Heart left ventricle (tissue), 16 donors: Measurements from ENCODE around the gene TRIM33. TPM values are rescaled to one million over a fixed set of nuclear protein-coding genes. Genes with fewer than 3 reads are reported as not detected.

Source experiments
- ATAC-seq, 4 donors: fragments of 200-7000 bp; cut with Tn5 transposase; one replicate each; pipeline ENCODE4 v1.9.1; 2020 to 2022; ENCODE audit warnings: moderate library complexity in 4 of 4, mild to moderate bottlenecking in 3 of 4, moderate number of reproducible peaks in 1 of 4
- DNase-seq, 5 donors: peaks; one replicate each; pipeline ENCODE4 v3.0.0-alpha.2; 2020
- H3K27ac ChIP-seq, 12 donors: fragments of 200-600 bp; sonication (generic) in 4 of 12; one replicate each; pipeline versions ENCODE4 v1.5.0 to v1.8.0; 2016 to 2022; ENCODE audit warnings: mild to moderate bottlenecking in 2 of 12
- H3K27me3 ChIP-seq, 9 donors: fragments of 200-600 bp; sonication (generic) in 2 of 9; one replicate each; pipeline versions ENCODE4 v1.5.1 to v1.8.0; 2016 to 2022; ENCODE audit warnings: mild to moderate bottlenecking in 3 of 9
- H3K36me3 ChIP-seq, 9 donors: fragments of 200-600 bp; sonication (generic) in 2 of 9; one replicate each; pipeline versions ENCODE4 v1.5.0 to v1.8.0; 2018 to 2022; ENCODE audit warnings: mild to moderate bottlenecking in 2 of 9
- H3K4me1 ChIP-seq, 12 donors: fragments of 200-600 bp; sonication (generic) in 4 of 12; one replicate each; pipeline versions ENCODE4 v1.5.0 to v1.8.0; 2016 to 2022; ENCODE audit warnings: mild to moderate bottlenecking in 3 of 12
- H3K4me3 ChIP-seq, 12 donors: fragments of 200-600 bp; sonication (generic) in 4 of 12; one replicate each; pipeline versions ENCODE4 v1.5.0 to v1.8.0; 2017 to 2022; ENCODE audit warnings: mild to moderate bottlenecking in 9 of 12, moderate library complexity in 4 of 12
- H3K9me3 ChIP-seq, 12 donors: fragments of 200-600 bp; sonication (generic) in 4 of 12; one replicate each; pipeline versions ENCODE4 v1.5.0 to v1.8.0; 2016 to 2022; ENCODE audit warnings: mild to moderate bottlenecking in 1 of 12
- CTCF ChIP-seq, 12 donors: fragments of 200-600 bp; sonication (generic) in 4 of 12; IDR thresholded peaks; one replicate each; pipeline versions ENCODE4 v1.5.0 to v1.8.0; 2018 to 2022; ENCODE audit warnings: antibody characterized with exemption in 12 of 12, mild to moderate bottlenecking in 5 of 12
- POLR2A ChIP-seq, 2 donors: fragments of 450-650 bp; IDR thresholded peaks; one replicate each; pipeline ENCODE4 v1.6.1; 2017; ENCODE audit warnings: antibody characterized with exemption in 2 of 2, mild to moderate bottlenecking in 2 of 2, moderate library complexity in 2 of 2
- WGBS, 4 donors: extraction: QIAGEN DNeasy Blood & Tissue Kit in 2 of 4; methylation state at CpG; one replicate each; pipeline versions ENCODE4 v1.1.5 to v1.1.7; 2013 to 2018; 5-methylcytosine and 5-hydroxymethylcytosine counted together
- intact Hi-C, 10 donors: fragments of 100-400 bp; cut with DNase I; formaldehyde crosslinking; loops; one replicate each; pipeline versions ENCODE4 v1.11.1 to v1.14.2; 2022
- polyA plus RNA-seq, 2 donors: library from polyadenylated mRNA; stranded (reverse); fragments of 200-250 nt; gene quantifications; one replicate each; pipeline ENCODE4 v1.2.3, GENCODE V29; 2013
- total RNA-seq, 9 donors: library from RNA; depleted of rRNA in 2 of 9; stranded (reverse); fragments of >200 nt in 2 of 9; fragmentation: NEBNext Ultra II Directional in 3 of 9; extraction: Animal tissue kit (Norgen Biotek cat#: 25700) in 3 of 9; gene quantifications; one replicate each; pipeline versions ENCODE4 v1.1.0 to v1.2.4, GENCODE V29; 2016 to 2023
- donor health status: ischemic (EF 13 %, LVEDD 7.1; RV severe dilation, severe dysfunction).
- donor health status: healthy with polysubstance abuse.
- donor health status: DM: no; HTN: yes; CAD: no.
- donor health status: DM: no; HTN: no; CAD: no.
- donor health status: ischemic (EF 25% LVEDD 6.9; RV normal size, moderate dysfunction).
- donor health status: ischemic (EF 25% LVEDD 5.7; RV mildly dilated, moderate dysfunction).
- donor health status: healthy.
- donor health status: DM: yes; HTN: yes; CAD: no.
- donor health status: ischemic (EF 35%, LVEDD 5.7; RV mildly dilated, moderate dysfunction).
- donor health status: nonischemic (EF 11% LVEDD 7.7; RV severe dilation, severe dysfunction).
- donor health status: DM: yes; HTN: yes; CAD: no.
- donor health status: PGD.
- donor health status: ischemic (EF 29% LVEDD 5.4; RV normal size, mild dysfunction).
- donor health status: nonischemic (EF 23%, LVEDD 6.1; RV moderate dilation, normal function).

TRIM33 gene
- total and polyA plus RNA-seq, 11 donors, result 6.1 to 30.8 (median 17.3) TPM

- DNase-seq (peak in 1 of 5 donors; percentile 45), ATAC-seq (no peak)
- peak overlapping the region; percentile 72 to 100 (median 95) for H3K4me3 ChIP-seq
- H3K36me3 ChIP-seq, result peaks cover 0 to 15% (median 5%) of the 10 kb centered on the region in 9 donors
- TF ChIP-seq POLR2A (IDR thresholded peaks at IDR 0.05) (no peak), CTCF (IDR thresholded peaks at IDR 0.05) (no peak)
- no peaks in the 10 kb centered on the region for H3K9me3 ChIP-seq
- WGBS, 4 donors, result 1 to 2% (median 2%) methylated on average over 9 of the region's 9 CpGs
- no peaks in the 10 kb centered on the region for H3K27me3 ChIP-seq
- H3K27ac ChIP-seq, result peak overlapping the region in 11 of 12 donors; percentile 91 to 99 (median 97)
- intact Hi-C loops, result loop anchor here in 6 of 10 donors (2.0 to 5.0 kb wide), 10 partner anchors 68 to 248 kb away; partner anchors contain the start of genes BCAS2 (in 2 of the 6), CSDE1 (in 2 of the 6) and DENND2C (in 1 of the 6)
- H3K4me1 ChIP-seq, result peaks cover 0 to 58% (median 35%) of the 10 kb centered on the region in 12 donors
Measured at GRCh38 chr1:114509596-114510273, 1.3 kb downstream of the TRIM33 start.

GRCh38 chr1:114508386-114508898, 2.6 kb downstream of the TRIM33 start:
- intact Hi-C loops, result no loop called here
- DNase-seq (no peak), ATAC-seq (no peak)
- peaks cover 0 to 15% (median 5%) of the 10 kb centered on the region in 9 donors for H3K36me3 ChIP-seq
- TF ChIP-seq POLR2A (IDR thresholded peaks at IDR 0.05) (no peak), CTCF (IDR thresholded peaks at IDR 0.05) (no peak)
- H3K4me1 ChIP-seq, result peaks cover 0 to 69% (median 41%) of the 10 kb centered on the region in 12 donors
- peak overlapping the region in 4 of 12 donors; percentile 10 to 97 (median 96) for H3K4me3 ChIP-seq
- H3K27me3 ChIP-seq, result no peaks in the 10 kb centered on the region
- 37 to 44% (median 41%) methylated on average over 2 of the region's 2 CpGs for WGBS, 4 donors
- no peaks in the 10 kb centered on the region for H3K9me3 ChIP-seq
- no peak overlapping the region for H3K27ac ChIP-seq

- intact Hi-C loops, result no loop called here
- Histone ChIP-seq H3K27ac (no peak overlapping the region), H3K9me3 (no peaks in the 10 kb centered on the region), H3K4me3 (no peak overlapping the region), H3K36me3 (peaks cover 0 to 15% (median 5%) of the 10 kb centered on the region in 9 donors), H3K4me1 (peaks cover 0 to 71% (median 37%) of the 10 kb centered on the region in 12 donors), H3K27me3 (no peaks in the 10 kb centered on the region)
- DNase-seq (no peak), ATAC-seq (no peak)
- 49 to 51% (median 50%) methylated on average over 3 of the region's 3 CpGs for WGBS, 4 donors
- TF ChIP-seq CTCF (IDR thresholded peaks at IDR 0.05) (no peak), POLR2A (IDR thresholded peaks at IDR 0.05) (no peak)
Measured at GRCh38 chr1:114507513-114507912, 3.5 kb downstream of the TRIM33 start.

- Histone ChIP-seq H3K4me3 (no peak overlapping the region), H3K4me1 (peaks cover 0 to 67% (median 39%) of the 10 kb centered on the region in 12 donors), H3K36me3 (peaks cover 0 to 15% (median 5%) of the 10 kb centered on the region in 9 donors), H3K27ac (peak overlapping the region in 1 of 12 donors; percentile 15), H3K9me3 (no peaks in the 10 kb centered on the region), H3K27me3 (no peaks in the 10 kb centered on the region)
- DNase-seq, result no peak
- no peak for ATAC-seq
- 55 to 64% (median 58%) methylated on average over 2 of the region's 2 CpGs for WGBS, 4 donors
- intact Hi-C loops, result no loop called here
- no peak for TF ChIP-seq CTCF (IDR thresholded peaks at IDR 0.05)
- no peak for TF ChIP-seq POLR2A (IDR thresholded peaks at IDR 0.05)
Measured at GRCh38 chr1:114505148-114505561, 5.8 kb downstream of the TRIM33 start.
